ENCODE data around the gene SUPT5H. TPM values are rescaled to one million over a fixed set of nuclear protein-coding genes. Genes with fewer than 3 reads are reported as not detected.

Gene SUPT5H
- total and polyA plus RNA-seq, 2 of the 13 experiments (the other 11 are each of a cell fraction or from before 2014, with no cell fraction given), result 48.2 to 51.7 TPM

DNA sequence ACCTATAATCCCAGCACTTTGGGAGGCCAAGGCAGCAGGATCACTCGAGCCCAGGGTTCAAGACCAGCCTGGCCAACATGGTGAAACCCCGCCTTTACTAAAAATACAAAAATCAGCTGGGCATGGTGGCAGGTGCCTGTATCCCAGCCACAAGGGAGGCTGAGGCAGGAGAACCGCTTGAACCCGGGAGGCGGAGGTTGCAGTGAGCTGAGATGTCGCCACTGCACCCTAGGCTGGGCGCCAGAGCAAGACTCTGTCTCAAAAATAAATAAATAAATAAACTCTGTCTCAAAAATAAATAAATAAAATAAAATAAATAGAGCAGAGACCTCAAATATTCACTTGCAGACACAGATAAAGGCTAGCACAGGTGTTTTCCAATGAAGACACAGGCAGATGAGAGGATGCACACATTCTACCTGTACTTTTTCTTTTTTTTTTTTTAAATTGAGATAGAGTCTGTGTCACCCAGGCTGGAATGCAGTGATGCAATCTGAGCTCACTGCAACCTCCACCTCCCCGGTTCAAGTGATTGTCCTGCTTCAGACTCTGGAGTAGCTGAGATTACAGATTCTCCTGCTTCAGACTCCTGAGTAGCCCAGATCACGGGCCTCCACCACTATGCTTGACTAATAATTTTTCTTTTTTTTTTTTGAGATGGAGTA lies 7.0 kb upstream of the SUPT5H start (continued):
- TF ChIP-seq, protein P1, sequence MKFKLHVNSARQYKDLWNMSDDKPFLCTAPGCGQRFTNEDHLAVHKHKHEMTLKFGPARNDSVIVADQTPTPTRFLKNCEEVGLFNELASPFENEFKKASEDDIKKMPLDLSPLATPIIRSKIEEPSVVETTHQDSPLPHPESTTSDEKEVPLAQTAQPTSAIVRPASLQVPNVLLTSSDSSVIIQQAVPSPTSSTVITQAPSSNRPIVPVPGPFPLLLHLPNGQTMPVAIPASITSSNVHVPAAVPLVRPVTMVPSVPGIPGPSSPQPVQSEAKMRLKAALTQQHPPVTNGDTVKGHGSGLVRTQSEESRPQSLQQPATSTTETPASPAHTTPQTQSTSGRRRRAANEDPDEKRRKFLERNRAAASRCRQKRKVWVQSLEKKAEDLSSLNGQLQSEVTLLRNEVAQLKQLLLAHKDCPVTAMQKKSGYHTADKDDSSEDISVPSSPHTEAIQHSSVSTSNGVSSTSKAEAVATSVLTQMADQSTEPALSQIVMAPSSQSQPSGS (CRISPR knock-in tag; IDR thresholded peaks at IDR 0.05), result peak; percentile 26; the same call in 1 of the 2 replicates
- TF ChIP-seq BRCA1 (CRISPR knock-in tag; IDR thresholded peaks at IDR 0.05) (no peak), SUZ12 (IDR thresholded peaks at IDR 0.05; ENCODE audit: low read depth, low read length) (no peak), TEAD3 (CRISPR knock-in tag; optimal IDR thresholded peaks at IDR 0.05; ENCODE audit: borderline replicate concordance) (peak; percentile 94), ZFP36L2 (CRISPR knock-in tag; IDR thresholded peaks at IDR 0.05) (no peak), NAIF1 (CRISPR knock-in tag; IDR thresholded peaks at IDR 0.05; ENCODE audit: borderline replicate concordance) (no peak), ZNF263 (CRISPR knock-in tag; IDR thresholded peaks at IDR 0.05) (no peak), ZNF598 (CRISPR knock-in tag; IDR thresholded peaks at IDR 0.05; ENCODE audit: borderline replicate concordance) (no peak), RFX5 (IDR thresholded peaks at IDR 0.05; ENCODE audit: low read depth, low read length) (no peak), ATM (IDR thresholded peaks at IDR 0.05; ENCODE audit: borderline replicate concordance) (no peak)
- TF ChIP-seq, protein P2, sequence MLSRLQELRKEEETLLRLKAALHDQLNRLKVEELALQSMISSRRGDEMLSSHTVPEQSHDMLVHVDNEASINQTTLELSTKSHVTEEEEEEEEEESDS (CRISPR knock-in tag; IDR thresholded peaks at IDR 0.05; ENCODE audit: borderline replicate concordance), result no peak
- TF ChIP-seq, protein P3, sequence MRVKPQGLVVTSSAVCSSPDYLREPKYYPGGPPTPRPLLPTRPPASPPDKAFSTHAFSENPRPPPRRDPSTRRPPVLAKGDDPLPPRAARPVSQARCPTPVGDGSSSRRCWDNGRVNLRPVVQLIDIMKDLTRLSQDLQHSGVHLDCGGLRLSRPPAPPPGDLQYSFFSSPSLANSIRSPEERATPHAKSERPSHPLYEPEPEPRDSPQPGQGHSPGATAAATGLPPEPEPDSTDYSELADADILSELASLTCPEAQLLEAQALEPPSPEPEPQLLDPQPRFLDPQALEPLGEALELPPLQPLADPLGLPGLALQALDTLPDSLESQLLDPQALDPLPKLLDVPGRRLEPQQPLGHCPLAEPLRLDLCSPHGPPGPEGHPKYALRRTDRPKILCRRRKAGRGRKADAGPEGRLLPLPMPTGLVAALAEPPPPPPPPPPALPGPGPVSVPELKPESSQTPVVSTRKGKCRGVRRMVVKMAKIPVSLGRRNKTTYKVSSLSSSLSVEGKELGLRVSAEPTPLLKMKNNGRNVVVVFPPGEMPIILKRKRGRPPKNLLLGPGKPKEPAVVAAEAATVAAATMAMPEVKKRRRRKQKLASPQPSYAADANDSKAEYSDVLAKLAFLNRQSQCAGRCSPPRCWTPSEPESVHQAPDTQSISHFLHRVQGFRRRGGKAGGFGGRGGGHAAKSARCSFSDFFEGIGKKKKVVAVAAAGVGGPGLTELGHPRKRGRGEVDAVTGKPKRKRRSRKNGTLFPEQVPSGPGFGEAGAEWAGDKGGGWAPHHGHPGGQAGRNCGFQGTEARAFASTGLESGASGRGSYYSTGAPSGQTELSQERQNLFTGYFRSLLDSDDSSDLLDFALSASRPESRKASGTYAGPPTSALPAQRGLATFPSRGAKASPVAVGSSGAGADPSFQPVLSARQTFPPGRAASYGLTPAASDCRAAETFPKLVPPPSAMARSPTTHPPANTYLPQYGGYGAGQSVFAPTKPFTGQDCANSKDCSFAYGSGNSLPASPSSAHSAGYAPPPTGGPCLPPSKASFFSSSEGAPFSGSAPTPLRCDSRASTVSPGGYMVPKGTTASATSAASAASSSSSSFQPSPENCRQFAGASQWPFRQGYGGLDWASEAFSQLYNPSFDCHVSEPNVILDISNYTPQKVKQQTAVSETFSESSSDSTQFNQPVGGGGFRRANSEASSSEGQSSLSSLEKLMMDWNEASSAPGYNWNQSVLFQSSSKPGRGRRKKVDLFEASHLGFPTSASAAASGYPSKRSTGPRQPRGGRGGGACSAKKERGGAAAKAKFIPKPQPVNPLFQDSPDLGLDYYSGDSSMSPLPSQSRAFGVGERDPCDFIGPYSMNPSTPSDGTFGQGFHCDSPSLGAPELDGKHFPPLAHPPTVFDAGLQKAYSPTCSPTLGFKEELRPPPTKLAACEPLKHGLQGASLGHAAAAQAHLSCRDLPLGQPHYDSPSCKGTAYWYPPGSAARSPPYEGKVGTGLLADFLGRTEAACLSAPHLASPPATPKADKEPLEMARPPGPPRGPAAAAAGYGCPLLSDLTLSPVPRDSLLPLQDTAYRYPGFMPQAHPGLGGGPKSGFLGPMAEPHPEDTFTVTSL (CRISPR knock-in tag; IDR thresholded peaks at IDR 0.05; ENCODE audit: borderline replicate concordance), result no peak
- TF ChIP-seq, protein P4, sequence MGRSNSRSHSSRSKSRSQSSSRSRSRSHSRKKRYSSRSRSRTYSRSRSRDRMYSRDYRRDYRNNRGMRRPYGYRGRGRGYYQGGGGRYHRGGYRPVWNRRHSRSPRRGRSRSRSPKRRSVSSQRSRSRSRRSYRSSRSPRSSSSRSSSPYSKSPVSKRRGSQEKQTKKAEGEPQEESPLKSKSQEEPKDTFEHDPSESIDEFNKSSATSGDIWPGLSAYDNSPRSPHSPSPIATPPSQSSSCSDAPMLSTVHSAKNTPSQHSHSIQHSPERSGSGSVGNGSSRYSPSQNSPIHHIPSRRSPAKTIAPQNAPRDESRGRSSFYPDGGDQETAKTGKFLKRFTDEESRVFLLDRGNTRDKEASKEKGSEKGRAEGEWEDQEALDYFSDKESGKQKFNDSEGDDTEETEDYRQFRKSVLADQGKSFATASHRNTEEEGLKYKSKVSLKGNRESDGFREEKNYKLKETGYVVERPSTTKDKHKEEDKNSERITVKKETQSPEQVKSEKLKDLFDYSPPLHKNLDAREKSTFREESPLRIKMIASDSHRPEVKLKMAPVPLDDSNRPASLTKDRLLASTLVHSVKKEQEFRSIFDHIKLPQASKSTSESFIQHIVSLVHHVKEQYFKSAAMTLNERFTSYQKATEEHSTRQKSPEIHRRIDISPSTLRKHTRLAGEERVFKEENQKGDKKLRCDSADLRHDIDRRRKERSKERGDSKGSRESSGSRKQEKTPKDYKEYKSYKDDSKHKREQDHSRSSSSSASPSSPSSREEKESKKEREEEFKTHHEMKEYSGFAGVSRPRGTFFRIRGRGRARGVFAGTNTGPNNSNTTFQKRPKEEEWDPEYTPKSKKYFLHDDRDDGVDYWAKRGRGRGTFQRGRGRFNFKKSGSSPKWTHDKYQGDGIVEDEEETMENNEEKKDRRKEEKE (IDR thresholded peaks at IDR 0.05), result no peak
- TF ChIP-seq, protein P5, sequence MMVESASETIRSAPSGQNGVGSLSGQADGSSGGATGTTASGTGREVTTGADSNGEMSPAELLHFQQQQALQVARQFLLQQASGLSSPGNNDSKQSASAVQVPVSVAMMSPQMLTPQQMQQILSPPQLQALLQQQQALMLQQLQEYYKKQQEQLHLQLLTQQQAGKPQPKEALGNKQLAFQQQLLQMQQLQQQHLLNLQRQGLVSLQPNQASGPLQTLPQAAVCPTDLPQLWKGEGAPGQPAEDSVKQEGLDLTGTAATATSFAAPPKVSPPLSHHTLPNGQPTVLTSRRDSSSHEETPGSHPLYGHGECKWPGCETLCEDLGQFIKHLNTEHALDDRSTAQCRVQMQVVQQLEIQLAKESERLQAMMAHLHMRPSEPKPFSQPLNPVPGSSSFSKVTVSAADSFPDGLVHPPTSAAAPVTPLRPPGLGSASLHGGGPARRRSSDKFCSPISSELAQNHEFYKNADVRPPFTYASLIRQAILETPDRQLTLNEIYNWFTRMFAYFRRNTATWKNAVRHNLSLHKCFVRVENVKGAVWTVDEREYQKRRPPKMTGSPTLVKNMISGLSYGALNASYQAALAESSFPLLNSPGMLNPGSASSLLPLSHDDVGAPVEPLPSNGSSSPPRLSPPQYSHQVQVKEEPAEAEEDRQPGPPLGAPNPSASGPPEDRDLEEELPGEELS (CRISPR knock-in tag; IDR thresholded peaks at IDR 0.05), result no peak
- TF ChIP-seq, protein P6, sequence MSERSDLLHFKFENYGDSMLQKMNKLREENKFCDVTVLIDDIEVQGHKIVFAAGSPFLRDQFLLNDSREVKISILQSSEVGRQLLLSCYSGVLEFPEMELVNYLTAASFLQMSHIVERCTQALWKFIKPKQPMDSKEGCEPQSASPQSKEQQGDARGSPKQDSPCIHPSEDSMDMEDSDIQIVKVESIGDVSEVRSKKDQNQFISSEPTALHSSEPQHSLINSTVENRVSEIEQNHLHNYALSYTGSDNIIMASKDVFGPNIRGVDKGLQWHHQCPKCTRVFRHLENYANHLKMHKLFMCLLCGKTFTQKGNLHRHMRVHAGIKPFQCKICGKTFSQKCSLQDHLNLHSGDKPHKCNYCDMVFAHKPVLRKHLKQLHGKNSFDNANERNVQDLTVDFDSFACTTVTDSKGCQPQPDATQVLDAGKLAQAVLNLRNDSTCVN (CRISPR knock-in tag; IDR thresholded peaks at IDR 0.05; ENCODE audit: borderline replicate concordance), result no peak
